IPS DF 4.7 (cell line): ENCODE data around the gene ACY1.

ENCODE experiments used
- DNase-seq: peaks from one replicate; pipeline ENCODE4 v3.0.0-alpha.2; 2013; ENCODE audit warnings: low spot score; ENCODE audit errors: extremely low read depth

Gene ACY1

GRCh38 chr3:51945926-51946705 lies 37.2 kb upstream of the ACY1 start:
- DNase-seq, result no peak

- DNase-seq, result no peak
These were observed 36.5 kb upstream of the ACY1 start for GRCh38 chr3:51946796-51947195.

- no peak for DNase-seq
These were observed 36.0 kb upstream of the ACY1 start for GRCh38 chr3:51947215-51947900.

- DNase-seq, result no peak
These were observed 35.2 kb upstream of the ACY1 start for GRCh38 chr3:51948016-51948580.

GRCh38 chr3:51949121-51949520 lies 34.2 kb upstream of the ACY1 start:
- no peak for DNase-seq

- DNase-seq, result no peak
These were observed 32.4 kb upstream of the ACY1 start for GRCh38 chr3:51950899-51951298.

GRCh38 chr3:51953445-51953844 lies 29.9 kb upstream of the ACY1 start:
- DNase-seq, result no peak

GRCh38 chr3:51954105-51954504 lies 29.2 kb upstream of the ACY1 start:
- no peak for DNase-seq

GRCh38 chr3:51954713-51955112 lies 28.6 kb upstream of the ACY1 start:
- no peak for DNase-seq

GRCh38 chr3:51955175-51955892 lies 28.0 kb upstream of the ACY1 start, which contains the start of gene GPR62:
Gene GPR62, plus strand, starts transcription at chr3:51955381. Its CDS starts 272 bp downstream, at chr3:51955653.
- no peak for DNase-seq

- DNase-seq, result no peak
These were observed 27.2 kb upstream of the ACY1 start for GRCh38 chr3:51955893-51956770.

- no peak for DNase-seq
These were observed 25.7 kb upstream of the ACY1 start for GRCh38 chr3:51957520-51958205.

- DNase-seq, result no peak
These were observed 24.5 kb upstream of the ACY1 start for GRCh38 chr3:51958603-51959521.

GRCh38 chr3:51959651-51960050 lies 23.7 kb upstream of the ACY1 start:
- no peak for DNase-seq

- no peak for DNase-seq
These were observed 22.9 kb upstream of the ACY1 start for GRCh38 chr3:51960386-51960785.

- no peak for DNase-seq
These were observed 22.3 kb upstream of the ACY1 start for GRCh38 chr3:51961011-51961410.

- no peak for DNase-seq
These were observed 21.4 kb upstream of the ACY1 start for GRCh38 chr3:51961602-51962569.
